ENCODE data around the gene CAPN14. TPM values are rescaled to one million over a fixed set of nuclear protein-coding genes. Genes with fewer than 3 reads are reported as not detected.

The CAPN14 gene, protein sequence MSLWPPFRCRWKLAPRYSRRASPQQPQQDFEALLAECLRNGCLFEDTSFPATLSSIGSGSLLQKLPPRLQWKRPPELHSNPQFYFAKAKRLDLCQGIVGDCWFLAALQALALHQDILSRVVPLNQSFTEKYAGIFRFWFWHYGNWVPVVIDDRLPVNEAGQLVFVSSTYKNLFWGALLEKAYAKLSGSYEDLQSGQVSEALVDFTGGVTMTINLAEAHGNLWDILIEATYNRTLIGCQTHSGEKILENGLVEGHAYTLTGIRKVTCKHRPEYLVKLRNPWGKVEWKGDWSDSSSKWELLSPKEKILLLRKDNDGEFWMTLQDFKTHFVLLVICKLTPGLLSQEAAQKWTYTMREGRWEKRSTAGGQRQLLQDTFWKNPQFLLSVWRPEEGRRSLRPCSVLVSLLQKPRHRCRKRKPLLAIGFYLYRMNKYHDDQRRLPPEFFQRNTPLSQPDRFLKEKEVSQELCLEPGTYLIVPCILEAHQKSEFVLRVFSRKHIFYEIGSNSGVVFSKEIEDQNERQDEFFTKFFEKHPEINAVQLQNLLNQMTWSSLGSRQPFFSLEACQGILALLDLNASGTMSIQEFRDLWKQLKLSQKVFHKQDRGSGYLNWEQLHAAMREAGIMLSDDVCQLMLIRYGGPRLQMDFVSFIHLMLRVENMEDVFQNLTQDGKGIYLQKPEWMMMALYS
- under 1 TPM; 0.53 to 0.67 TPM for total RNA-seq

DNA sequence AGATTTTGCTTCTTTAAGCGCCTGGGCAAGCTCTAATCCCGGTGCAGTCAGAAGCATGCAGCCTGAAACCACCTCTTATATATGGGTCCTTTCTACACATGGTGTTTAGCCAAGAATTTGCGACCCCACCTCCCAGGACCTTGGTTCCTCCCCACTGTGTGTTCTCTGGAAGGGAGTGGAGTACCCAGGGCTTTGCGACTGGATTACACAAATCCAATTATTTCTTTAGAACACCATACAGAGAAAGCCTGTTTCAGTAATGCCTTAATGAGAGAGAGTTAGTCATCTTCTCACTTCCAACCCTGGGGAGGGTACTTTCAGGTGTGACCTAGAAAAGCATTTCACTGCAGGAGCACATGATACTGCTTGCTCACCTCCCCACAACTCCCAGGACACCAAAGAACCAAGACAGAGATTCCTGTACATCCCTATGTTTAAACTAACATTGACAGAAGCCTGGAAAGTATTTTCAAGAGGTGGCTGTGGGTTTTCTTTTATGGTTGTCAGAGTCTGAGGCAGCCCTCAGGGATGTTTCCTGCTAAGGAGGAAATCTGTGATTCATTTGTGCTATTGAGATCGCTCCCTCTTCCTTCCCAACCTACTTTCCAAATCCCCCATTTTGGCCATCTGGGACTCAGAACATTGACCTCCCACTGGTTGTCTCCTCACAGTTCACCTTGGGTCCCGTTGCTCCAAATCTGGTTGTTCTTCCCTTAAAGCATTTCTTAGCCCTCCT, at the start of gene CAPN14:
CAPN14 (minus strand) TSS at position 51 of the 736 bp plus-strand sequence. CDS start 12,068 bp downstream, outside the sequence.
- H3K4me3 Mint-ChIP-seq, result no peak within 1 kb of the TSS
- peaks cover 16% of the 10 kb centered on the region for H3K4me1 Mint-ChIP-seq
- ATAC-seq (replicated peaks), result peak; percentile 85
- peak within 1 kb of the TSS; percentile 40 for H3K27ac Mint-ChIP-seq
- peaks cover 16% of the 10 kb centered on the region for H3K27me3 Mint-ChIP-seq
- no peaks in the 10 kb centered on the region for H3K36me3 Mint-ChIP-seq (ENCODE audit: low read depth)
- H3K9me3 Mint-ChIP-seq, result no peaks in the 10 kb centered on the region

DNA sequence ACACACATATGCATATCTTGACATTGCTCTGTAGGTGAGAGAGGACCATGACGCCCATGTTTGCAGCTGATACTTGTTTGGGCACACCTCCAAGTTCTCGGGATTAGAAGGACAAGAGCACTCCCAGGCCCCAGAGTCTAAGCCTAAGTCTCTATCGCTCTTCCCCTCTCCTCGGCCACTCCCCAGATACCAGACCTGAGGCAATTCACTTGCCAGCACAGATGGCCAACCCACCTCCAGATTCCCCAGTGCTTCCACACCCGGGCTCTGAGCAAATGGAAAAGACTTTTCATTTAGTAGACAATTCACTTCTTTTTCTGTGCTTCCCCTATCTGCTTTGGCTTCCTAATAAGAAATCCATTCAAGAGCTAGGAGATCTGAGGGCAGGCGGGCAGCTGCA, 49.5 kb upstream of the CAPN14 start:
- Mint-ChIP-seq H3K9me3 (no peaks in the 10 kb centered on the region), H3K27ac (no peak overlapping the region)

DNA sequence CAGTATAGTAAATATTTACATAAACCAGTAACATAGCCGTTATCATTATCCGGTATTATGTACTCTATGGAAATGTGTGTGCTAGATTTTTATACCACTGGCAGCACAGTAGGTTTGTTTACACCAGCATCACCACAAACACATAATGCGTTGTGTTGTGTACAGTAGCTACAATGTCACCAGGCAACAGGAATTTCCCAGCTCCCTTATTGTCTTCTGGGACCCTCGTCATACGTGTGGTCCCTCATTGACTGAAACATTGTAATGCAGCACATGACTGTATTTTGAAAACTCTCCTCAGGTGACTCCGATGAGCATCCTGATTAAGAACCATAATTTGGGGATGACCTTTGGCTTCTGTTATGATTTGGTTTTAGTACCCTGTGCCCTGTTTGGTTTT, 47.9 kb upstream of the CAPN14 start:
- ATAC-seq (replicated peaks), result no peak
- H3K4me3 Mint-ChIP-seq, result no peak overlapping the region
- H3K36me3 Mint-ChIP-seq (ENCODE audit: low read depth), result no peaks in the 10 kb centered on the region
- H3K9me3 Mint-ChIP-seq, result no peaks in the 10 kb centered on the region
- H3K27ac Mint-ChIP-seq, result no peak overlapping the region
- H3K4me1 Mint-ChIP-seq, result peaks cover under 1% of the 10 kb centered on the region
- H3K27me3 Mint-ChIP-seq, result no peaks in the 10 kb centered on the region

More for the DNA sequence above, 49.5 kb upstream of the CAPN14 start:
- H3K4me1 Mint-ChIP-seq, result peaks cover 4% of the 10 kb centered on the region
- H3K4me3 Mint-ChIP-seq, result no peak overlapping the region
- no peaks in the 10 kb centered on the region for H3K27me3 Mint-ChIP-seq
- no peak for ATAC-seq (replicated peaks)
- no peaks in the 10 kb centered on the region for H3K36me3 Mint-ChIP-seq (ENCODE audit: low read depth)

DNA sequence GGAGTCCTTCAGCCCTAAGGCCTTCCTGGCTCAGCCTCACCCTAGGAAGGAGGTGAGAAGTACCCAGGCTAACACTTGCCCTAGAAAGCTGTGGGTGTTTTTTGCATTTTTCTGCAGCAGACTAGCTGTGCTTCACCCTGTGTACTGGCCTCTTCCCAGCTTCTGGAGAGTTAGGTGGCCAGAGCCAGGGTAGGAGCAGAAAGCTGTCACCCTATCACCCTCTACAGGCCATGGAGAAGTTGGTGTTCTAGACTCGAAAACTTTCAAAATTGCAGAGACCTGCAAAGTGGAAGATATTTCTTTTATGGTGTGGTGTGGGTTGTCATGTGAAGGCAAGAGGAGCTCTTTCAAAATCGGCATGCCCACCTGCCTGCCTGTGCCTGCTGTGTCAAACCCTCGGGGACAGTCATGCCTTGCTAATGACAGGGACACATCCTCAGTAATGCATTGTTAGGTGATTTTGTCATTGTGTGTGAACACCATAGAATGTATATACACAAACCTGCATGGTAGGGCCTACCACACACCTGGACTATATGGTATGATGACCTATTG, 46.4 kb upstream of the CAPN14 start:
- ATAC-seq (replicated peaks), result no peak
- Mint-ChIP-seq H3K27ac (no peak overlapping the region), H3K27me3 (no peaks in the 10 kb centered on the region), H3K4me1 (no peaks in the 10 kb centered on the region), H3K9me3 (no peaks in the 10 kb centered on the region), H3K36me3 (ENCODE audit: low read depth) (no peaks in the 10 kb centered on the region), H3K4me3 (no peak overlapping the region)

DNA sequence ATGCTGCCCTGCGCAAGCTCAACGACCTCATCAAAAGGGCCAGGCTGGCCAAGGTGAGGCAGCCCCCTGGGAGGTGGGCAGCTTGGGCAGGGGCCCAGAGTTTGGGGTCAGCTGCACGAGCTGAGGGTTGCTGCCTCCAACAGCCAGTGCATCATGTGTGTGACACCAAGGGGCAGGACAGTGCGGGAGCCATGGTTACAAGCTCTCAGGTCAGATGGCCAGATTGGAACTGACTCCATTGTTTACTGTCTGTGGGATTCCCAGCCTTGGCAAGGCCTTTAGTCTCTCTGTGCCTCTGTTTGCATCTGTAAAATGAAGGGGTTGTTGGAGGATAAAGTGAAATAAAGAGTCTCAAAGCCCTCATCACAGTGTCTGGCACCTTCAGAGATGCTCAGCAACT, 43.6 kb upstream of the CAPN14 start:
- H3K36me3 Mint-ChIP-seq (ENCODE audit: low read depth), result no peaks in the 10 kb centered on the region
- H3K4me3 Mint-ChIP-seq, result no peak overlapping the region
- H3K27me3 Mint-ChIP-seq, result no peaks in the 10 kb centered on the region
- no peak for ATAC-seq (replicated peaks)
- no peak overlapping the region for H3K27ac Mint-ChIP-seq
- no peaks in the 10 kb centered on the region for H3K4me1 Mint-ChIP-seq
- no peaks in the 10 kb centered on the region for H3K9me3 Mint-ChIP-seq

DNA sequence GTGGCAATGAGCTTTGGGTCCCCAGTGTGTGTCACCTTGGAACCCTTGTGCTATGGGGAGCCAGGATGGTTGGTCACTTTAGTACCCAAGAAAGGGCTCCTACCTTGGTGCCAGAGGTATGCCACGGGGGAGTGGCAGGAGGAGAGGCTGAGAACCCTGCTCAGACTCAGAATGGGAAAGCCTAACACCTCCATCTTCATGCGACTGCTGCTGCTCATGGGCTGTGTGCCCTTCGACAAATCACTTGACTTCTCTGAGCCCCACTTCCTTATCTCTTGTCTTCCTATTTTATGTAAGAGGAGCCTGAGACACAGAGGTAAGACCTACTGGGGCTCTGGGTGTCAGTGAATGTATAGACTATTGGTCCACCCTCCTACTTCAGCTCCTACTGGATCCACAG, 41.8 kb upstream of the CAPN14 start:
- Mint-ChIP-seq H3K4me3 (no peak overlapping the region), H3K4me1 (no peaks in the 10 kb centered on the region), H3K36me3 (ENCODE audit: low read depth) (no peaks in the 10 kb centered on the region), H3K27me3 (no peaks in the 10 kb centered on the region), H3K9me3 (no peaks in the 10 kb centered on the region), H3K27ac (no peak overlapping the region)
- ATAC-seq (replicated peaks), result no peak

DNA sequence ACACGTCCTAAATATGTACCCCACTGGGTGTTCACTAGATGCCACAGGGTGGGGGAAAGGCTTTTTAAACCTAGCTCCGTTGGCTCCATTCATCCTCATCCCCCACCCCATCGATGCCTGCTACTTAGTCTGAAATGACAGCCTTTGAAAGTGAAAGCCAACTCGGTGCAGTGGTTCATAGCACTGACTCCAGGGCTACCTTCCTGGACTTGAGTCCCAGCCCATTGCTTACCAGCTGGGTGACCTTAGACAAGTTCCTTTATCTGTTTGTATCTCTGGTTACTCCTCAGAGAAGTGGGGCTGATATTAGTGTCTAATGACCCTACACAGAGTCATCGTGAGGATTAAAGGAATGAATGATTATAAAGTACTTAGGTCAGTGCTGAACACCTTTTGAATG, 41.0 kb upstream of the CAPN14 start:
- ATAC-seq (replicated peaks), result no peak
- Mint-ChIP-seq H3K27me3 (no peaks in the 10 kb centered on the region), H3K4me1 (no peaks in the 10 kb centered on the region)

DNA sequence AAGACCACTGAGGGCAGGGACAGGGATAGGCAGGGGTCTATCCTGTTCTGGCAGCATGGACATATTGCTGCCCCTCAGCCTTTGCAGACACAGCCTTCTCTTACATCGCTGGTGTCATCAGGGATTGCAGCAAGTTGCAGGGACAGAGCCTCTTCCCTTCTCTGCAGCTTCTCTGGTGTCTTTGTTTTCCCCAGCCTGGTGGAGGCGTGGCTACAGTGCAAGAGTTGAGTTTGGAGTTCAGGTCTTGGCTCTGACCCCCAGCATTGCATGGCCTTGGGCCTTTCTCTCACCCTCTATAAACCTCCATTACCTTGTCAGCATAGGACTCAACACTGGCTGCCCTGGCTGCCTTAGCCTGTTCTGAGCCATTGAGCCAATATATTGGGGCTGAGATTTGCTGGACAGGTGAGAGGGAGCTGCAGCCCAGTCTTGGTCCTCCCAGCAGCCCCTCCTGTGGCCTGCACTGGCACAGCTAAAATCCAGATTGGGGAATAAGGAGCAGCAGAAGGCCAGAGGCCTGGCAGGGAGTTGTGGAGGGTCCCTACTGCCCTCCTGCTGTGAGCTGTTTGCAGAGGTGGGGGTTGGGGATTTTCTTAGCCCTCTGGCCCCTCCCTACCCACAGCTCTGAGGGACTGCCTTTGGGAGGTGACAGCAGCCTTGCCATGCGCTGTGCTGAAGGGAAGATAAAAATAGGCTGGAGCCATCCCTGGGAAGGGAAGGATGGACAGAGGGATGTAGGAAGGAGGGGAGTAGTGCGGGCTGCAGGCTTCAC, 39.5 kb upstream of the CAPN14 start:
- no peaks in the 10 kb centered on the region for H3K4me1 Mint-ChIP-seq
- no peak overlapping the region for H3K4me3 Mint-ChIP-seq
- no peaks in the 10 kb centered on the region for H3K36me3 Mint-ChIP-seq (ENCODE audit: low read depth)
- no peaks in the 10 kb centered on the region for H3K27me3 Mint-ChIP-seq
- no peaks in the 10 kb centered on the region for H3K9me3 Mint-ChIP-seq
- no peak for ATAC-seq (replicated peaks)
- H3K27ac Mint-ChIP-seq, result no peak overlapping the region

More for the DNA sequence above, 41.0 kb upstream of the CAPN14 start:
- Mint-ChIP-seq H3K9me3 (no peaks in the 10 kb centered on the region), H3K27ac (no peak overlapping the region), H3K36me3 (ENCODE audit: low read depth) (no peaks in the 10 kb centered on the region), H3K4me3 (no peak overlapping the region)

DNA sequence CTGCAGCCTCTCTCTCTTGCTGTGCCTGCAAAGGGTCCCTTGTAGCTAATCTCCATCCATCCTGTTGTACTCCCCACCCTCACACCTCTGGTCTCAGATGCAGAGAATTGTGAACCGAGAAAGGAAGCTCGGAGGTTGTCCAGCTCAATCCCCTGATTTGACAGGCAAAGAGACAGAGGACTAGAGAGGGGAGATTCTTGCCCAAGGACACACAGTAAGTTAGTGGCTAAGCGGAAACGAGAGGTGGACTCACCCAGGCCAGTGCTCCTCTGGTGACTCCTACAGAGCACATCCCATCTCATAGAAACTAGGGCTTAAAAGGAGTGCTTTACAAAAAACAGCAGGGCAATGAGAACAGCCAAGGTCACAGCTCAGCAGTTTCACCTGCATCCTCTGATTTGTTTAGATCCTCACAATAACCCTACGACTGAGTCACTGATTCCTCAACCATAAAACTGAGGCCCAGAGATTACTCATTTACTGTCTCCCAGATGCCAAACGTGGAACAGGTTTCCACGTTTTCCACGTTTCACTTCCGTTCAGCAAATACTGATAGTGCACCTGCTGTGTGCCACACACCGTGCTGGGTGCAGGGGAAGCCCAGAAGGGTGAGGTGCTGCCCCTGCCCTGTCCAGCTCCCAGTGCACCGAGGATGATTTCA, 38.7 kb upstream of the CAPN14 start:
- H3K4me3 Mint-ChIP-seq, result no peak overlapping the region
- peak; percentile 32 for ATAC-seq (replicated peaks)
- H3K4me1 Mint-ChIP-seq, result no peaks in the 10 kb centered on the region

DNA sequence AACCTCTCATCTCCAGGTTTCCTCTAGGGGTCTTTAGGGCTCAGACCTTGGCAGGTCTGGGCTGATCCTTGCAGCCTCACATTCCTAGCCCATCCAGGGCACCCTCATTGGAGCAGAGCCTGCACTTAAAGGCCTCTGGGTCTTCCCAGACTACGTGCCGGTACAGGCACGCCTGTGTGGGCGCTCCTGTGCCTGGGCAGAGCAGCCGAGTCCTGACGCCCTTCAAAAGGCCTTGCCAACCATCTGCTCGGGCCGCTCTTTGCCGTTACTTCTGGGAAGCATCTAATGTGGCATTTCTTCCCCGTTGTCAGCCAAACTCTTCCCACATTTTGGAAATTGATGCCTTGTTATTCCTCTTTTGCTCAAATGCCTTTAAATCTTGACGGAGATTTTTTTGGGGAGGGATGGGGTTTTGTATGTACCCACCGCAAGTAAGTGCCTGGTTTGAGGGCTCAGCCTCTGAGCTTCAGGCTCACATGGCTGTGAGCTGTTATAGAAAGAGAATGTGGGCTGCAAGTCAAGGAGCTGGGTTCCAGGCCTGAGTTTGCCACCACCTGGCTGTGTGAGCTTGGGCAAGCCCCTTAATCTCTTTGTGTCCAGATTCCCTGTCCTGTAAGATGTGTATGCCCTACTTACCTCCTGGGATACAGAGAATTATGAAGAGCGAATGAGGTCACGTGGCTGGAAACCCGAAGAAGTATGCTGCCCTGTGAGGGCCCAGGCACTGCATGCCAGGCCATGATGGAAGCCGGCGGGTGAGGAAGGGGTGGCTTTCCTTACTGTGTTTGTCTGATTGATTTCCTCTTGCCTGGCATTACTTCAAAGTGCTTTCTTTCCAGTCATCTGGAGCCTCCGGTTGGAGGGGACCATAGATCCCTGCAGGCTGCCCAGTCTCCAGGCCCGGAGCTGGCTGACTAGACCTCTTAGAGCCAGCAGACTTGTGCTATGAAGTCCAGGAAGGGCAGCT, 37.2 kb upstream of the CAPN14 start:
- H3K4me3 Mint-ChIP-seq, result no peak overlapping the region
- no peaks in the 10 kb centered on the region for H3K9me3 Mint-ChIP-seq
- no peak for ATAC-seq (replicated peaks)
- no peaks in the 10 kb centered on the region for H3K4me1 Mint-ChIP-seq
- H3K27ac Mint-ChIP-seq, result no peak overlapping the region
- no peaks in the 10 kb centered on the region for H3K36me3 Mint-ChIP-seq (ENCODE audit: low read depth)
- no peaks in the 10 kb centered on the region for H3K27me3 Mint-ChIP-seq

More for the DNA sequence above, 38.7 kb upstream of the CAPN14 start:
- Mint-ChIP-seq H3K36me3 (ENCODE audit: low read depth) (no peaks in the 10 kb centered on the region), H3K27ac (no peak overlapping the region), H3K9me3 (no peaks in the 10 kb centered on the region), H3K27me3 (no peaks in the 10 kb centered on the region)

DNA sequence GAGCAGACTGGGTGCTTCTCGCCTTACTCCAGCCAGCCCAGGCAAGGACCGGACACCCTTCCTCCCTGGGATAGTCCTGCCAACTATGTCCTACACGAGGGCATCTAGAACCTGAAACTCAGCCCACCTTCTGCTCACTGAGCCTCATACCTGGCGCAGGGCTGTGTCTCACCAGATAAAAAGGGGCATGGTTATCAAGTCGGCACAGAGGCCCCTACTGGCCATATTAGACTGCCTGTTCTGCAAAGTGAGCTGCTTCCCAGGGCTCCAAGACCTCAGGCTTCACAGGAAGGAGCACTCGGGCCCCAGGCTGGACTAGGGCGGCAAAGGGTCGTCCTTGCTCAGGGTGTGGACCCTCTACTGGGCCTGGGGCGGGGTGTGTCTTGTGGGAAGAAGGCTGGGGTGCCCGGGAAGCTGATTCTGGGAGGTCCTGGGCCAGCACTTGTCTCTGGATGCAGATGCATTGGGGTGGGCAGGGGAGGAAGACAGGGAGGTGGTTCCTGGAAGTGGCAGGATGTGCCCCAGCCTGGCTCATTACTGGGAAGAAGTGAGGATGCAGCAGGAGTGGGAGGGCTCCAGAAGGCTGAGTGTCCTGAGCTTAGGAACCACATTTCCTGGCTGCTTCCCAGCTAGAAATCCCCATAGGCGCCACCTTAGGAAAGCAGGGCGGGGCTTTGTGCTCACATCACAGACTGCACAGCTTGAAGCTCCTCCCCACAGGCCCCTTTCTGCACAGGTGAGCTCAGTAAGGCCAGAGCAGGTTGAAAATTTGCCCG, 36.2 kb upstream of the CAPN14 start:
- Mint-ChIP-seq H3K9me3 (no peaks in the 10 kb centered on the region), H3K27me3 (no peaks in the 10 kb centered on the region), H3K4me3 (no peak overlapping the region), H3K27ac (no peak overlapping the region), H3K4me1 (no peaks in the 10 kb centered on the region), H3K36me3 (ENCODE audit: low read depth) (no peaks in the 10 kb centered on the region)
- ATAC-seq (replicated peaks), result no peak

DNA sequence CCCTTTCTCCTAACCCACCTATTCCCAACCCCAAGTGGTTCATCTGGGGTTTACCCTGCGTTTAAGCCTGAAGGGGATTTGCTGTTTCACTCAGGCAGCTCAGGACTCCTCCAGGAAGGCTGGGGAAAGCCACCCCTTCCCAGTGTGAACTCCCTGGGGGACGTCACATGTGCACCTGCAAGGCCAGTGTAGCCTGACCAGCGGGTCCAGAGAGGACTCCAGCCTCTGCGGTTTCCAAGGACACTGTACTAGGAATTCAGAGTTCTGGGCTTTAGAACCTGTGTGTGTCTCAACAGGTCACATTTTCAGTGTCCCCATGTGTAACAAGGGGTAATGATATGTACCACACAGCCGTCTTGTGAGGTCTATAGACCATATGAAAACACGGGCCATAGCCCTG, 34.5 kb upstream of the CAPN14 start:
- Mint-ChIP-seq H3K4me1 (no peaks in the 10 kb centered on the region), H3K4me3 (no peak overlapping the region), H3K27ac (no peak overlapping the region), H3K9me3 (no peaks in the 10 kb centered on the region), H3K36me3 (ENCODE audit: low read depth) (no peaks in the 10 kb centered on the region), H3K27me3 (no peaks in the 10 kb centered on the region)
- no peak for ATAC-seq (replicated peaks)
